HG02943 (cell line): Measurements from ENCODE around the gene F2RL2.
"Not testable (repeated sequence)": the region's sequence is repeated elsewhere in the genome, so short reads cannot be mapped to it uniquely, and the experiment has no call there.

Experiments
- ATAC-seq: cut with Tn5 transposase; IDR thresholded peaks from one replicate; pipeline ENCODE4 v1.9.1; 2021; ENCODE audit warnings: mild to moderate bottlenecking, low read depth, moderate library complexity; ENCODE audit not compliant: unreplicated experiment

The F2RL2 gene

GRCh38 chr5:76625087-76625815, 2.0 kb upstream of the F2RL2 start:
- ATAC-seq: no peak

DNA sequence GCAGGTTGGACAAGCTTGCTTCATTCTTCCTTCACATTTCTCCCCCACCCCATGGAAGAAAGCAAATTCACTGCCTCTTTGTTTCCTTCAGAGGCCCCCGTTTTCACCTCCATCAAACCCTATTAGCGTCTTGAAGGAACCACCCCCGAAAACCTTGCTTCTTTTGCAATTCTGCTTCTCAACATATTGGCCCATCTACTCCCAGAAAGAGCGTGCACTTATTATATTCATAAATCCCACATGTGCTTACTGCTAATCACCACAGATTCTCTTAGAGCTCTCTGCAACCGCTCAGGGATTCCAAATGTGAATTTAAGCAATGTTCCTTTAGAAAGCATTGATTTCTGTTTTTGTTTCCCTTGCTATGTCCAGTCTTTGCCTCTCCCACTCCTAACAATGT, 1.1 kb downstream of the F2RL2 start:
- ATAC-seq: no peak

- ATAC-seq: no peak
These were observed 3.0 kb downstream of the F2RL2 start for GRCh38 chr5:76620166-76620565.

- no peak for ATAC-seq
These were observed 5.5 kb downstream of the F2RL2 start for GRCh38 chr5:76617675-76618074.

DNA sequence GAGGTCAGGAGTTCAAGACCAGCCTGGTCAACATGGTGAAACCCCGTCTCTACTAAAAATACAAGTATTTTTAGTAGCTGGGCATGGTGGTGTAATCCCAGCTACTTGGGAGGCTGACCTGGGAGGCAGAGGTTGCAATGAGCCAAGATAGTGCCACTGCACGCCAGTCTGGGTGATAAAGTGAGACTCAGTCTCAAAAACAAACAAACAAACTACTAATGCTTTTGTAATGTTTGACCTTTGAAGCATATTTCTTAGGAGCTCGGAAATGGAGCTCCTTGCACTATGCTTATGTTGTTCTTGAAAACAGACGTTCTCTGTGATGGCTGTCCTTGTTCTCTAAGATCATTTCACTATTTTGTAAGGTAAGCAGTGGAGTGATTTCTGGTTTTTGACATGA, 6.0 kb downstream of the F2RL2 start:
- no peak for ATAC-seq

DNA sequence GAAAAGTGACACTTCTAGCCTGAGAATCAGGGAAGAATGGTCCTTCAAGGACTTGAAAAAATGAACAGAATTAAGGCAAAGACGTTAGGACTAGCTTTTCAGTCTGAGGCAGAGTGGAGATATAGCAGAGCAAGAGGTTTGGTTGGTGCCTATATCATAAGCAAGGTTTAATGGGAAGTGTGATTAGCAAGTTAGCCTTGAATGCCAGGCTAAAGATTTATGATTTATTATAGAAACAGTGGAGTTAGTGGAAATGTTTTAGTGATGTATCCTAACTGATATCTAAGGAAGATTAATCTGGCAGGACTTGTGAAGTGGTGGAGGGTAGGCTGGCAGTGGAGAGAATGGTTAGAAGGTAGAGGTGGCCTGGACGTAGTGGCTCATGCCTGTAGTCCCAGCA, 7.0 kb downstream of the F2RL2 start:
- ATAC-seq: no peak

GRCh38 chr5:76615759-76616158, 7.4 kb downstream of the F2RL2 start:
- ATAC-seq: no peak

- ATAC-seq: no peak
These were observed 10.3 kb downstream of the F2RL2 start for GRCh38 chr5:76612942-76613341.

DNA sequence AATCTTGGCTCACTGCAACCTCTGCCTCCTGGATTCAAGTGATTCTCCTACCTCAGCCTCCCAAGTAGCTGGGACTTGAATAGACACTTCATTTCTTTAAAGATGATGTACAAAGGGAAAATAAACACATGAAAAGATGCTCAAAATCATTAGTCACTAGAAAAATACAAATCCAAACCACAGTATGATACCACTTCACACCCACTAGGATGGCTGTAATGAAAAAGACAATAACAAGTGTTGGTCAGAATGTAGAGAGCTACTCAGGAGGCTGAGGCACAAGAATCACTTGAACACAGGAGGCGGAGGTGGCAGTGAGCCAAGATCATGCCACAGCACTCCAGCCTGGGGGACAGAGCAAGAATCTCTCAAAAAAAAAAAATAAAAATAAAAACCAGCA, 13.0 kb downstream of the F2RL2 start:
- no peak for ATAC-seq

DNA sequence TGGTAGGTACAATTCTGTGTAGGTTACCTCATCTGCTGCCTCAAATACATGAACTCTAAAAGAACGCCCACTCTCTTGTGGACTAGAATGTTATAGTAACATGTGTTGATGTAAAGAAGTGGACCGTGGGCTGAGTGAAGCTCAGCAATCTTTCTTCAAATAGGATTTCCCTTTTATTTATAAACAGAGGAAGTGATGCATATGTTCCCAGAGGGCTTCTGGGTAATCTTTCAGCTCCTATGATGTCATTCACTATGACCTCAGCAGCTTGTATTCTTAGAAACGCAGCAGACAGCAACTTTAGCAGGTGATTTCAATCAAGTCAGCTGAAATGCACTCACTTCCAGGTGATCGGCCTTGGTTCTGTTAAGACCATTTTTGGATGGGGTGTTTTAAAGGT, 14.4 kb downstream of the F2RL2 start:
- no peak for ATAC-seq

GRCh38 chr5:76607353-76607871, 15.8 kb downstream of the F2RL2 start:
- ATAC-seq: no peak

GRCh38 chr5:76606701-76607100, 16.5 kb downstream of the F2RL2 start:
- no peak for ATAC-seq

- no peak for ATAC-seq
These were observed 18.4 kb downstream of the F2RL2 start for GRCh38 chr5:76604838-76605237.

- ATAC-seq: not testable (repeated sequence)
These were observed 19.2 kb downstream of the F2RL2 start for GRCh38 chr5:76603991-76604390.

DNA sequence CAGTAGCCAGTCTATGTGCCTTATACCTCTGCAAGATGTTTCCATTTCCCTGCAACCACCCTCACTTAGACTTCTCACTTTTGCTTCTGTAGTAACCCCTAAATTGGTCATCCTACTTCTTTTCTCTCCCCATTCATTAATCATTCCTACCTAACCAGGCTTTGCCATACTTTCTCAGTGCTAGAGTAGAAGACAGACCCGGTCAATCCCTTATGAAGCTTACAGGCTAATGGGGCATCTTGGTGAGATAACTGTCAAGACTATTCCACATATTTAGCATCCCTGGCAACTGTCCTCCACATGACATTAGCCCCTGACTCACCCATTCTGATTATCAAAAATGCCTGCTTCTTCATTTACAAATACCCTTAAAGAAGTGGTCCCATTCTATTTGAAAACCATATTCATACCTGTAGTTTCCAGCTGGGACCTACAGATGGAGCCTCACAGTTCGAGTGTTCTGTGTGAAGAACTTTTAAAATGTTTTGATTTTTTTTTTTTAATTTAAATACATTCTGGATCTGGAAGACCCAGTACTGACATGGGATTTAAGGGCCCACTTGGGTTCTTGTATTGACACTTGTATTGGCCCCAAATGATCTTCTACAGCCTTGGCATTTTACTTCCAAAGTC, 21.0 kb downstream of the F2RL2 start:
- no peak for ATAC-seq

DNA sequence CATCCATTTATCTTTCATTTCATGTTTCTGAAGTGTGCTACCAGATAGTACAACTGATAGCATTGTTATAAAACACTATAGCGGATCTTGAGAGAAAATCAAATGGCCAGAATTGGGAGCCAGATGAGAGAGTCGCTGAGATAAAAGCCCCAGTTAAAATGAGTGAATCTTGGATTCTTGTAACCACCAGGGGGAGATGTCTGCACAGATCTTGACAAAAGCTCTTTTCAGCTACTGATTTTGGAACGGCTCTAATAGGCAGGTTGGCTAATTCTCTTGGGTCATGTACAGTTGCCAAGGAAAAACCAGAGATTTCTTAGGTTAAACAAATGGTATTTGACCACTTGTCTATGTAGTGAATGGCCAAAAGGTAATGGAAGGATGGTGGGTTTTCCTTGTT, 21.7 kb downstream of the F2RL2 start:
- ATAC-seq: no peak

DNA sequence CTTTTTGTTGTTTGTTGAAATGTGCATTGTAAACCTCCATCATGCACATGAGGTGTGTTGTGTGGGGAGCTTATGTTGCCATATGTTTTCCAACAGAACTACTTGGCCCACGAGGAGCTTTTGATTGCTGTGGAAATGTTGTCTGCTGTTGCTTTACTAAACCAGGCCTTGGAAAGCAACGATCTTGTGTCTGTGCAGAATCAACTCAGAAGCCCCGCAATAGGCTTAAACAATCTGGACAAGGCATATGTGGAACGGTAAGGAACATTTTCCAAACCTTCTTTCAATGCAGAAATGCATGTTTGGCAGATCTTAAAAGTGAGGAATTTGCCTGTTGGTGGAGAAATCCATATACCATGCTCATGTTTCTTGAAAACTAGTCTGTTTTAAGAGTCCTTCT, 22.5 kb downstream of the F2RL2 start:
- ATAC-seq: no peak

DNA sequence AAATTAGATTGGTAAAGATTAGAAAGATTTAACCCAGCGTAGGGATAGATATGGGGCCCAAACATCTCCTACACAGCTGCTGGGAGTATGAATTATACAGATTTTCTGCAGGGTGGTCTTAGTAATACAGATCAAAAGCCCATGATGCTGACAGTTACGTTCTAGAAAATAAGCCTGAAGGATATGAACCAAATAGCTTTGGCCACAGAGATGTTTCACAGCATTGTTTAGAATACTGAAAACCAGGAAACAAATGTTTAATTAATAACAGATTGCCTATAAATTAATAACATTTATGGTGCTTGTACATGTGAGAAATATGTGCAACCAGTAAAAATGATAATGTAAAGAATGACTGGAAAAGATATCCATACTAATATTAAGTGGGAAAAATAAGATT, 24.7 kb downstream of the F2RL2 start:
- ATAC-seq: no peak

GRCh38 chr5:76595755-76596481, 27.3 kb downstream of the F2RL2 start:
- no peak for ATAC-seq

- ATAC-seq: no peak
These were observed 29.1 kb downstream of the F2RL2 start for GRCh38 chr5:76594107-76594506.

DNA sequence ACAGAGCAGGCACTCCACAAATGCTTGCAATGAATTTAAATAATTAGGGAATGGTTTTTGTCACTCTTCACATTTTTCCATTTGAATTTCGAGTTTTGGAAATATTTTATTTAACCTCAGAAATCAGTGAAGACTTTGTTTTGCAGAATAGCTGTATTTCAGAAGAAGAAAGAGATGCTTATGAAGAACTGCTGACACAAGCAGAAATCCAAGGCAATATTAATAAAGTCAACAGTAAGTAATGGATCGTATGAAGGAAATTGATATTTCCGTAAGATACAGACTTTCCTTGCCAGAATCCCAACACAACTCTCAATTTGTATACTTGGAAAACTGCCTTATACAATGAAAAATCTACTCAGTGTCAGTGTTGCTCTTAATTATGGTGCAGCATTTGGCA, 30.5 kb downstream of the F2RL2 start:
- ATAC-seq: no peak

DNA sequence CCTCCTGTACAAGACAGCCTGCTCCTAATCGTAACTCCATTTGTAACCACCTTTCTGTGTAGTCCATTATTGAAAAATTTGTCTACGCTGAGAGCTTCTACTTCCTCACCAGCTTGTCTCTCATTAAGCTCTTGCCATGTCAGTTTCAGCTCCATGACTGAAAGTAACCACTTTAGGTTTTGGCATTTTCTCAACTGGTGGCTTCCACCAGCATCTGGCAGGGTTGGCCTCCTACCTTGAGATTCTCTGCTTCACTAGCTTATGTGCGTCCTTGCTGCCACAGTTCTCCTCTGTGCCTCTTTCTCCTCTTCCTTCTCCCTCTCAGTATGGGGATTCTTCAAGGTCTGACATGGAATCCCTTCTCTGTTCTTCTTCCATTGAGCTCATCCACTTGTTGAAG, 31.8 kb downstream of the F2RL2 start:
- ATAC-seq: no peak
